NOMO-1 treated with DMSO at 0.1 percent for 48 hours (cell line): ENCODE data around the gene SLC39A13.

Source experiments
- DNase-seq: peaks from one replicate; lab custom pipeline; 2025; ENCODE audit not compliant: unreplicated experiment; lab: John Stamatoyannopoulos, UW

Gene SLC39A13

GRCh38 chr11:47400768-47401279 lies 7.6 kb upstream of the SLC39A13 start:
- DNase-seq: peak; percentile 56

- no peak for DNase-seq
These were observed 5.3 kb upstream of the SLC39A13 start for GRCh38 chr11:47403135-47403534.

GRCh38 chr11:47403571-47403970 lies 4.8 kb upstream of the SLC39A13 start:
- DNase-seq: no peak

- peak; percentile 36 for DNase-seq
These were observed 1.3 kb upstream of the SLC39A13 start for GRCh38 chr11:47406896-47407745.

GRCh38 chr11:47408598-47409439 lies 429 bp downstream of the SLC39A13 start:
- no peak for DNase-seq

GRCh38 chr11:47409440-47410369 lies 1.3 kb downstream of the SLC39A13 start:
- DNase-seq: no peak

GRCh38 chr11:47410370-47411264 lies 2.2 kb downstream of the SLC39A13 start:
- no peak for DNase-seq

GRCh38 chr11:47411884-47412746 lies 3.7 kb downstream of the SLC39A13 start:
- DNase-seq: peak; percentile 17

- no peak for DNase-seq
These were observed 5.0 kb downstream of the SLC39A13 start for GRCh38 chr11:47413351-47413750.

GRCh38 chr11:47413908-47414684 lies 5.7 kb downstream of the SLC39A13 start:
- DNase-seq: no peak

GRCh38 chr11:47414685-47415070 lies 6.3 kb downstream of the SLC39A13 start:
- no peak for DNase-seq

GRCh38 chr11:47415091-47415854 lies 6.9 kb downstream of the SLC39A13 start:
- DNase-seq: no peak

- no peak for DNase-seq
These were observed 7.6 kb downstream of the SLC39A13 start for GRCh38 chr11:47415949-47416472.

GRCh38 chr11:47417712-47418111 lies 9.3 kb downstream of the SLC39A13 start:
- no peak for DNase-seq

GRCh38 chr11:47418454-47419259 lies 10.3 kb downstream of the SLC39A13 start:
- DNase-seq: no peak

GRCh38 chr11:47425611-47426010 lies 17.2 kb downstream of the SLC39A13 start:
- no peak for DNase-seq
